ENCODE results near the gene TPT1.
A peak's percentile ranks its signal among the peaks of the same experiment; 100 is the strongest.
"Not testable (repeated sequence)": the region's sequence is repeated elsewhere in the genome, so short reads cannot be mapped to it uniquely, and the experiment has no call there.

Gene TPT1

DNA sequence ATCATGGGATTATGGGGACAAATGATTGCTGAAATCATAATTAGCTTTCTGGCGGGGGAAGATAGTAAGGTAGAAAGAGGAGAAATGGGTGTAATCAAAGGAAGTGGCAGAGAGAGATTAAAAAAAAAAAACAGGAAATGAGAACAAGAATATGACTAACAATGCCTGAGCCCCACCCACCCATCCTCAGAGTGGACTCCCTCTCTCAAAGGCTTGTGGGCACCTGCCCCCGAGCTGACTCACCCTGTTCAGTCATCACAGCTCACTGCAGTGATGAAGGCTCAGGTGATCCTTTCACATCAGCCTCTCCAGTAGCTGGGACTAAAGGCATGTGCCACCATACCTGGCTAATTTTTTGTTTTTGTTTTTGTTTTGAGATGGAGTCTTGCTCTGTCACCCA lies 26.4 kb upstream of the TPT1 start:
- peak; percentile 93 for DNase-seq (ENCODE audit: low spot score)

DNA sequence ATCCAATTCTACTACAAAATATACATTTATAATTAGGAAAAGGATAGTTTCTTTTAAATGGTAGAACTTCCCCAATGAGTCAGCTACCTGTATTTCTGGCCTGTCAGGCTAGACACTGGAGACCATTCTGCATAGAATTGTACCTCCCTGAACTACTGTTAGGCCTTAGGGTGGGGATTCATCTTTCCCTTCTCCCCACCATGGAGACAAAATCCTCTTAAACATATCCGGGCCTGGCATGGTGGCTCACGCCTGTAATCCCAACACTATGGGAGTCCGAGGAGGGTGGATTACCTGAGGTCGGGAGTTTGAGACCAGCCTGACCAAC lies 24.5 kb upstream of the TPT1 start:
- DNase-seq (ENCODE audit: low spot score), result no peak

DNA sequence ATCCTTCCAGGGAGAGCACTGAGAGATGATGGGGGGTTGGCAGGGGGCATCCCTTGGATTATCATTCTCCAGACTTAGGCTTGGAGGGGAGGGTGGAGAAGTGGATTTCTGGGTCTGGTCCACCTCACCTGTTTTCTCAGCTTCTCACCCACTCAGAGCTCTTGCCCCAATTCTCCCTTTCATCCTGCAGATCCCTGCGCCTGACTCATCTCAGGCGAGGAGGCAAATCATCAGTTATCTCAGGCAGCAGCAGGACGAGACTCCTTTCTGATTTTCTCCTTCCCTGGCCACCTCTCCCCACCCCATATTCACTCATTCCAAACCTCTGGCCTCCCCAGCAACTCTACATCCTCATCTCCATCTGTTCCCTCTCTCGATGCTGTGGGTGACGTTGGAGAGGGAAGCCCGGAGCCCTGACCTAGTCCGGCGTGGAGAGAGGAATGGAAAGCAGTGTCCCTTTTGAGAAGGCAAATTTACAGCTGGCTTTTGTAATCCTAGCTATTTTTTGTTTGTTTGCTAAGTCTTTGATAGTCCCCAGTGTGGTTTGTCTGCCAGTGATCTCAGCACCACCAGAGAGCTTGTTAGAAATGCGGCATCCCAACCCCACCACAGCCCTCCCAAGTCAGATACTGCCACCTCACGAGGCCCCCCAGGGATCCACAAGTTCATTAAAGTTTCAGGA lies 24.0 kb upstream of the TPT1 start:
- no peak for DNase-seq (ENCODE audit: low spot score)

DNA sequence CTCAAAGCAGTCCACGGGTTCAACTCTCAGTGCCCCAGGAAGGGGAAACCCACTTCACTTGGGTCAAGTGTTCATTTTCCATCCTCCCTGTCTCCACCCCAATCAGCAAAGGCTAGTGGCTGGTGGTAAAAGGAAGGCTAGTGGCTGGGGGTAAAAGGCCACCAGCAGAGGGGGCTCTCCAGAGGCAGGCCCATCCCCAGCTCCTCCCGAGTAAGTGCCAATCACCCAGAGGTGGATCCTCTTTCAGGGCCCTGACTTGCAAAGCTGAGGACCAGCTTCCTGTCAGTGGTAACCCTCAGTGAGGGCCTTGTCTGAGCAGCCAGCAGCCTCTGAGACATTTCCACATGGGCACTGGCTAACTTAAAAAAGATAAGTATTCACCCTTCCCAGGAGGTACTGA lies 22.0 kb upstream of the TPT1 start:
- DNase-seq (ENCODE audit: low spot score), result no peak

DNA sequence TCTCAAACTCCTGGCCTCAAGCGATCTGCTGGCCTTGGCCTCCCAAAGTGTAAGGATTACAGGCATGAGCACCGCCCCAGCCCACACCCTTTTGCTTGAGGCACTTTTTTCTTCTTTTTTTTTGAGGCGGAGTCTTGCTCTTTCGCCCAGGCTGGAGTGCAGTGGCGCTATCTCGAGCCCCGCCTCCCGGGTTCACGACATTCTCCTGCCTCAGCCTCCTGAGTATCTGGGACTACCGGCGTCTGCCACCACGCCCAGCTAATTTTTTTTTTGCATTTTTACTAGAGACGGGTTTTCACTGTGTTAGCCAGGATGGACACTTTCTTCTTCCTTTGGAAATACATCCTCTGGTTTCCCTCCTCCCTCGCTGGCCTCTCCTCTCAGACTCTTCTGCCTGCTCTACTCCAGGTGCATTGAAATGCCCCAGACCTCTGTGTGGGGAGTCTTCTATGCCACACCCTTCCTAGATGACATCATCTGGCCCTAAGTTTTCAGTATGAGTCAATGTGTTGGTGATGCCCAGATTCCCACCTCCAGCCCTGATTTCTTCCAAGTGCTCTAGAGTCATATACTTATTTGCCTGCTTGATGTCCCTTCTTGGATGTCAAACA lies 20.7 kb upstream of the TPT1 start:
- DNase-seq (ENCODE audit: low spot score), result peak; percentile 26

DNA sequence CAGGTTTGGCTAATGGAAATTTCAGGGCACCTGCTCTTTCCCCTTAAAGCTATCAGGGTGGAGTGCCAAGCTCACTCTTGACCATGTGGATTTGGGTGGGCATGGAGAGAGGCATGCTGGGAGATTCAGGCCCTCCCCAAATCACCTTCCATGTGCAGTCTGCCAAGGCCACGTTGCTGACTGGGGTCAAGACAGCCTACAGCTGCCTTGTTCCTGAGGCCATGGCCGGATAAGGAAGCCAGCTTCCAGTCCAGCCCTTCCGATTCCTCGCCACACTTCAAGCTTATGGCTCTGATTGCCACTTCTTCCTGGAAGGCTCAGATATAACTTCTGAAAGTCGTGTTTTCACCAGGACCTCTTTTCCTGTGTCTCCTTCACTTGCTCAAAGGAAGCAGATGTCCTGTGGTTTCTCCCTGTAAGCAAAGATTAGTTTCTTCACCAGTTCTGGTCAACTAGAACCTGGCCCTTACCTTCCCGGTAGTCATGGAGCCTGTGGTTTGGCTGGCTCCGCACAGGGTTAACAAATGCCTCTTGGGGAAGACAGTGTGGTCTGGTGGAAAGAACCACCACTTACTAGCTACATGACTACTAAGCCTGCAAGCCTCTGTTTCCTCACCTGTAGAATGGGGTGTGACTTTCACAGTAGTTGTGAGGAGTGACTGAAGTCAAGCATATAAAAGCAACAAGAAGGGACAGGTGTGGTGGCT lies 16.1 kb upstream of the TPT1 start:
- no peak for DNase-seq (ENCODE audit: low spot score)

DNA sequence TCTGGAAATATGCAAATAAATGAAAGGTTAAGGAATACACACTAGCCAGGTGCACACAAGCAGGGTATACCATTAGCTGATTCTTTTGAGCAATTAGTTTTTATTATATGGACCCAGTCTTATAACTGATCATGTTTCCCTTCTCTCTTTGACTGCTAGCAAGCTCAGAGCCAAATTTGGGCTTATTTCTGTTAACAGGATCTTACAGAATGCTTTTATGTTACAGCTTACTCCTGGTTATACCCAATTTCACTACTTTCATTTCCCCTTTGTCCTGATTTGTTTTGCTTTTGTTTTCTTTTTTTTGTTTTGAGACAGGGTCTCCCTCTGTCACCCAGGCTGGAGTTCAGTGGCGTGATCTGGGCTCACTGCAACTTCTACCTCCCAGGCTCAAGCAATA lies 12.9 kb upstream of the TPT1 start:
- DNase-seq (ENCODE audit: low spot score), result no peak

DNA sequence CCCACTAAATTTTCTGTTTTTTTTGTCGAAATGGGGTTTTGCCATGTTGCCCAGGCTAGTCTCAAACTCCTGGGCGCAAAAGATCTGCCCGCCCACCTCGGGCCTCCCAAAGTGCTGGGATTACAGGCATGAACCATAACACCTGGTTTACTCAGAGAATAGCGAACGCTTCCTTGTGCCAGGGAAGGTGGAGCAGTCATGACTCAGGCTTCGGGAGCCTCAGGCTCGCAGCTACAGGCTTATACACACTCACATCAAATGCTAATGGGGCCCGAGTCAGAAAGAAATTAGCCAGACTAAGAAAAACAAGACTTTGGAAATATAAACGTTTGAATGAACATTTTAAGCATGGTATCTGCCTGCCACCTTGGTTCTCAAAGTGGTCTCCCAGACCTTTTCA lies 11.0 kb upstream of the TPT1 start:
- DNase-seq (ENCODE audit: low spot score), result no peak

DNA sequence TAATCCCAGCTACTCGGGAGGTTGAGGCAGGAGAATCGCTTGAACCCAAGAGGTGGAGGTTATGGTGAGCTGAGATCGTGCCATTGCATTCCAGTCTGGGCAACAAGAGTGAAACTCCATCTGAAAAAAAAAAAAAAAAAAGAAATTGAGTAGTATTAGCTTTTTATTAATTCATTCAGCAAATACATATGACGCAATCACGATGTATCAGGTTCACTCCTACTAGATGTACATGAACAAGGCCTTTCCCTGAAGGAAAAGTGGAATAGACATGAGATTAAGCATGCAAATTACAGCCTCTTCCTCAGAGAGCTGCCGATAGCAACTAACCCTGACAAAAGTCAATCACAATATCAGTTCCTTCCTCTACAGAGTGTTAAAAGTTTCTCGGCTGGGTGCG lies 9.2 kb upstream of the TPT1 start:
- no peak for DNase-seq (ENCODE audit: low spot score)

DNA sequence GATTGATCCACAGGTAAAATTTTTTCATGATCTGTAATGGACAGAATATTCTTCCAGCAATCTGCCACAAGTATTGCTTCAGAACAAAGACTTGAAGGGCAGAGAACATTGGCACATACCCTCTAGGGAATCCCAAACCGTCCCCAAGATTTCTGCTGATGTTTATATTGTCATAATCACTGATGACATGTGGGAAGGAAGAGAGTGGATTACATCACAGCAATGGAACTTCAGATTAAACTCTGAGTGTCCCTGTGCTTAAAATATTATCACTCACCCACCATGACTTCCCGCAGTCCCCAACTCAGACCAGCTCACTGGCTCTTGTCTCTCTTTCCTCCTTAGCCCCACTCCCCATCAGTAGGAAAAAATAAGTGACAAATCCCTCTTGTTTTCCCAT lies 8.5 kb upstream of the TPT1 start:
- no peak for DNase-seq (ENCODE audit: low spot score)

DNA sequence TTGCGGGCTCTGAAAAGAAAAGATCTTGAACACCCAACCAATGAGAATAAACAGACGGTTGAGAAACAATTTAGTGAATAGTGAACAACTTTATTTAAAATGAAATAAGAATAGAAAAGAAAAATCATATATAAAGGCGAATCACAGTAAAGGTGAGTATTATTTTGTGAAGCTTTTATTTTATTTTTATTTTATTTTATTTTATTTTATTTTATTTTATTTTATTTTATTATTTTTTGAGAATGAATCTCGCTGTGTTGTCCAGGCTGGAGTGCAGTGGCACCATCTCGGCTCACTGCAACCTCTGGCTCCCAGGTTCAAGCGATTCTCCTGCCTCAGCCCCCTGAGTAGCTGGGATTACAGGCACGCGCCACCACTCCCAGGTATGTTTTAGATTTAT lies 3.1 kb upstream of the TPT1 start:
- not testable (repeated sequence) for DNase-seq (ENCODE audit: low spot score)

DNA sequence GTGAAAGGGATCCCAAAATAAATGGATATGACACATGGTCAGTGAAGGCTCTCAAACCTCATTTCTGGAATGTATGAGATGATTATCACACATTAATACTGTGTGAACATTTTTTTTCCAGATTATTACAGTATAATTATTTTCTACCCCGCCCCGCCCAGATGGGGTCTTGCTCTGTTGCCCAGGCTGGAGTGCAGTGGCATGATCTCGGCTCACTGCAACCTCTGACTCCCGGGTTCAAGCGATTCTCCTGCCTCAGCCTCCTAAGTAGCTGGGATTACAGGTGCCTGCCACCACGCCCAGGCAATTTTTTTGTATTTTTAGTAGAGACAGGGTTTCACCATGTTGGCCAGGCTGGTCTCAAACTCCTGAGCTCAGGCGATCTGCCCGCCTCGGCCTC lies 2.1 kb upstream of the TPT1 start:
- not testable (repeated sequence) for DNase-seq (ENCODE audit: low spot score)

DNA sequence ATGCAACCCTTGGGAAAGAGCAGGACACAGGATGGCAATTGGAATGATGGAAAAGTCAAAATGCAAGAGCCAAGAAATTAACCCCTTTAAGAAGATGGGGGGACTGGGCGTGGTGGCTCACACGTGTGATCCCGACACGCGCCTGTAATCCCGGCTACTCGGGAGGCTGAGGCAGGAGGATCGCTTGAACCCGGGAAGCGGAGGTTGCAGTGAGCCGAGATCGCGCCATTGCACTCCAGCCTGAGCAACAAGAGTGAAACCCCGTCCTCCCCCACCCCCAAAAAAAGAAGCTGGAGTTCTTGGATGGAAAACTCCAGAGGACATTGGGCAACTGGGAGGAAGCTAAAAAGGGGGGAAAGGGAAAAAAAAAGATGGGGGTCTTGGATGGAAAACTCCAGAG lies 1.7 kb upstream of the TPT1 start:
- not testable (repeated sequence) for DNase-seq (ENCODE audit: low spot score)

DNA sequence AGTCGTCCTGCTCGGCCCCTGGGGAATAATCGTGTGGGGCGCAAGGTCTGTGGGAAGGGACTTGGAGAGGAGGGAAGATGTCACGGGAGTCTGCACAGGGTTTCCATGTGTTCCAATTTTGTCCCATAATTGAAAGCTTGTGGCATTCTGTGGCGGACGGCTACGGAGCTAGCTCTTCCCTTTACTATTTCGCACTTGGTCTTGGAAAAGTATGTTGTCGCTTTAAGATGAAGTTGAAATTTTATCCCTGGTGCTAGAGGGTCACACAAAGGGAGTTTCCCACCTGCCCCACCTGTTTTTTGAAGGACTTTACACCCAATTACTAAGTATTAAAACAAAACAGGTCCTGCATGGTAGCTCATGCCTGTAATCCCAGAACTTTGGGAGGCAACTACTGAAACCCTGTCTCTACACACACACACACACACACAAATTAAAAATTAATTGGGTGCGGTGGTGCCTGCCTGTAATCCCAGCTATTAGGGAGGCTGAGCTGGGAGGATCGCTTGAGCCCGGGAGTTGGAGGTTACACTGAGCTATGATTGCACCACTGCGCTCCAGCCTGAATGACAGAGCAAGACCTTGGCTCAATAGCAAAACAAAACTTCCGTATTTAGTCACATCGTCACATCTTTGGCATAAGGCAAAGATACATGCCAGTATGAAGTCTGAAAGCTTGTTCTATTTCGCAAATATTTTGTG lies 967 bp upstream of the TPT1 start:
- peak; percentile 79 for DNase-seq (ENCODE audit: low spot score)

DNA sequence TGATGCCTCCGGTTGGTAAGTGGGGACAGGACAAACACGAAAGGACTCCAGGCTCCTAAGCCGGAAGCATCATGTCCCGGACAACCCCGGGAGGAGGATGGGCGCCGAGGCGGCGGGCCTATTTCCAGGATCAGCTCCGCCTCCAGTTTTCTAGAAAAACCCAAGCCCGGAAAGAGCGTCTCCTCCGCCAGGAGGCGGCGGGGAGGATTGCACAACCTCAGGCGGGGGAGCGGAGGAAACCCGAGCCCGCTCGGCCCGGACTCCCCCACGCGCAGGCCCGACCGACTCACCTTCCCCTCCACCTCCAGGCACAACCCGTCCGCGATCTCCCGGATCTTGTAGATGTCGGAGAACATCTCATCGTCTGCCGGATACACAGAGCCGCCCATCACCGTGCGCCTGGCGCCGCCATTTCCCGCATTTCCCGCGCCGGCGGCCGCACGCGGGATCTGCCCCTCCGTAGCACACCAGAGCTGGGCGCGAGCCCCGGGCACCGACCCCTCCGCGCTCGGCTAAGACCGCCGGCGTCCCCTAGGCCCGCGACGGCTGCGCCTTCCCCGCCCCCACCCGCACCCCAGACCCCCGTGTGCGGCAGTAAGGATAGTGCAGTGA lies 455 bp downstream of the TPT1 start:
- DNase-seq (ENCODE audit: low spot score), result peak; percentile 91

DNA sequence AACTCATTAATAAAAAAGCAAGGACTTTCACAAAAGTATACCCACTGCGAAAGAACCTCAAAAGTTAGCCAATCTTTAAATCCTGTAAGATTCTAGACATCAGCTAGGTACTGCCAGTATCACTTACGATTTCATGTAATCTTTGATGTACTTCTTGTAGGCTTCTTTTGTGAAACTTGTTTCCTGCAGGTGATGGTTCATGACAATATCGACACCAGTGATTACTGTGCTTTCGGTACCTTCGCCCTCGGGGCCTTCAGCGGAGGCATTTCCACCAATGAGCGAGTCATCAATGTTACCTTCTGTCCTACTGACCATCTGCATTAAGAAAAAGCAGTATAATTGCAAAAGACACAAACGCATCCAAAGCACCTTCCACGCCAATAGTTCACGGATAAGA lies 1.1 kb downstream of the TPT1 start:
- no peak for DNase-seq (ENCODE audit: low spot score)

DNA sequence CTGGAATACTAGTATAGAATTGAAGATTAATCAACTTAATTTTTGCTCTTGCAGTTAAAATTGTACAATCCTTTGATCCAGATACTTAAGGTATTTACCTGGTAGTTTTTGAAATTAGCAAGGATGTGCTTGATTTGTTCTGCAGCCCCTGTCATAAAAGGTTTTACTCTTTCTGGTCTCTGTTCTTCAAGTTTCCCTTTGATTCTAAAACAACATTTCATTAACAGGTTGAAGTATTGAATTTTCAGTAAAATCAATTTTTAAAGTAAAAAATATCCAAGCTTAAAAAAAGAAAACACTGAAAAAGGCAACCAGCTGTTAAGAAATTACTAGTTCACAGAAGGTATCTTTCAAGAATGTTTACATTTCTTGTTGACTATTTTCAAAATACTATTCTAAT lies 1.6 kb downstream of the TPT1 start:
- DNase-seq (ENCODE audit: low spot score), result no peak

DNA sequence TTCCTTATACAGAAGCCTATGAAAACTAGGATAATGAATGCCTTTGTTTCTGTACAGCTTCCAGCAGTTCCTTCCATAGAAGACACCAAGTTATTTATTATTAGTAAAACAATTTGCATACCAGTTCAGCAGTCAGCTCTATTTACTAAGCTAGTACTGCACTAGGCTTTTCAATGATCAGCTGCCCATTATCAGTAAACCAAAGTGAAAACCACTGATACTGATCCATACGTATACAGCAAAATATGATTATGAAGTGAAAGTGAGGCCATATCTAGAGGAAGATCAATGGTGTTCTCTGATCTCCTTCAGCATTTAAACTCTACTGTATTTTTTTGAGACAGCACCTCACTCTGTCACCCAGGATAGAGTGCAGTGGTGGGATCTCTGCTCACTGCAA lies 3.2 kb downstream of the TPT1 start:
- DNase-seq (ENCODE audit: low spot score), result no peak

DNA sequence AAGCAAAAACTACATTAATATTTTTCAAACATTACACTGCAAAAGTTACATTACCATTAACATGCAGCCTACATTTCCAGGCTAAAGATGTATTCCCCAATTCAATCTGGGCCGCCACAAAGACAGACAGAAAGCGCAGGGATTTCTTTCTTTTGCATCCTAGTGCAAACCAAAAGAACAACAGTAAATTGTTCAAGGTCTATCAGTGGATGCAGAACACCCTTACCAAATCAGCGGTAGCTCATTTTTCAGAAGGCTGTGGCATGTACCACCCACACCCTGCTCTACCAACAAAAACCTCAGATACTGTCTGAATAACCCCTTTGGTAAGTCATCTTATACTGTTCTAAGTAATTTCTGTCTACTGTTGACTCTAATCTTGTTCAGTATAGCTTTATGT lies 3.6 kb downstream of the TPT1 start:
- DNase-seq (ENCODE audit: low spot score), result no peak

DNA sequence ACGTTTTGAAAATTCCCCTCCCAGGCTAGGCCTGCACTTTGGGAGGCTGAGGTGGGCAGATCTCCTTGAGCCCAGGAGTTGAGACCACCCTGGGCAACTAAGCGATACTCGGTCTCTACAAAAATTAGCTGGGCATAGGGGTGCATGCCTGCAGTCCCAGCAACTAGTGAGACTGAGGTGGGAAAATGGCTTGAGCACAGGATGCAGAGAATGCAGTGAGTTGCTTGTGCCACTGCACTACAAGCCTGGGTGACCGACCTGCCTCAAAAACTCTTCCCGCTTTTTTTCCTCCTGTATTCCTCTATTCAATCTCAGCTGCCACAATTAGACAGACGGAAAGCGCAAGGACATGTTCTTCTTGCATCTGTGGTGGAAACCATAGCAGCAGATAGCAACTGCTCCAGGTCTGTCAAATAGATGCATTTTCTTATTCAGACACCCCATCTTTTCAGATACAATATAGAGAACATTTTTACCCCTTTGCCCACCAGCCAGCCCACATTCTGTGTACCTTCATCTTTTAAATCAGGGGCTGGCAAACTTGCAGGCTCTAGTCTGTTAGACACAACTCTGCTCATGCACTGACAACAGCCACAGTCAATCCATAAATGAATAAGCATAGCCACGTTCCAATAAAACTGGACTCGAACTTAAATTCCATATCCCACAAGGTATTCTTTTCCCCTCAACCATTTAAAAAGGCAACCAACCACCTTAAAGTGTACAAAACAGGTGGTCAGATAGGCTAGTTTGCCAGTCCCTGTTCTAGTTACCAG lies 4.8 kb downstream of the TPT1 start:
- DNase-seq (ENCODE audit: low spot score), result no peak

DNA sequence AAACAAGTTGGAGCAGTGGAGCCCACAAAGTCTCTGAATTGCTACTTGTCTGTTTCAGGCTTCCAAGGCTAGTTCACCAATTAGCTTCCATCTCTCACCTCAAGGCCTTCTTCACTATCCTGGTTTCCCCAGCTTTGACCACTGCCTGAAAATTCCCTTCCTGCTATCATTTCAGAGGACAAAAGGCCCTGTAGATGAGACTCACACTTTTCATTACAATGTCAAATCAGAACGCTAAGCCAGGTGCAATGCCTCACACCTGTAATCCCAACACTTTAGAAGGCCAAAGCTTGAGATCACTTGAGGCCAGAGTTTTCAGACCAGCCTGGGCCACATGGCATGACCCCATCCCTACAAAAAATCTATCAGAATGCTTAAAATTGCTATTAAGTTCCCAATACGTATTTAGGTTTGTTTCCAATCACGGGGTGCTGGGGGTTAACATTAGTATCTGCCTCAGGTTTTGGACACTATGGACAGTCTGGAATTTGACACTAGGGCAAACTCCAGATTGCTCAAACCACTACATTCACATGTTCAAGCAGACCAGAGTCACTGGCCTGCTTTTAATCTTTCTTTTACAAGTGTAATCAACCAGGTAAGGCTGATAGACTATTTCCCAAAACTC lies 5.5 kb downstream of the TPT1 start:
- no peak for DNase-seq (ENCODE audit: low spot score)

Measured in RKO (cell line).